Neuronal stem cell (in vitro differentiated cells): ENCODE measurements around the gene SHROOM3.

Experiments
- DNase-seq: peaks from one replicate; pipeline ENCODE4 v3.0.0-alpha.2; 2013; ENCODE audit warnings: low spot score
- H2AFZ ChIP-seq: one replicate; pipeline ENCODE4 v1.6.1; 2013; ENCODE audit warnings: mild to moderate bottlenecking, low read length, inconsistent platforms
- H2AK5ac ChIP-seq: 2 replicates; pipeline ENCODE4 v1.6.1; 2013; ENCODE audit warnings: low read depth, mild to moderate bottlenecking, inconsistent platforms, low read length, moderate library complexity, mixed read lengths
- H2BK120ac ChIP-seq: 2 replicates; pipeline ENCODE4 v1.6.1; 2013; ENCODE audit warnings: low read depth, mild to moderate bottlenecking, inconsistent platforms, low read length, moderate library complexity, mixed read lengths
- H2BK12ac ChIP-seq: one replicate; pipeline ENCODE4 v1.6.1; 2013; ENCODE audit warnings: low read length, inconsistent platforms
- H2BK15ac ChIP-seq: 2 replicates; pipeline ENCODE4 v1.6.1; 2013; ENCODE audit warnings: mild to moderate bottlenecking, low read length, inconsistent platforms, mixed read lengths
- H2BK5ac ChIP-seq: one replicate; pipeline ENCODE4 v1.6.1; 2013; ENCODE audit warnings: inconsistent platforms, mild to moderate bottlenecking, low read length, moderate library complexity
- H3K14ac ChIP-seq: one replicate; pipeline ENCODE4 v1.6.1; 2013; ENCODE audit warnings: low read length, inconsistent platforms
- H3K18ac ChIP-seq: 2 replicates; pipeline ENCODE4 v1.6.1; 2013; ENCODE audit warnings: low read length, inconsistent platforms
- H3K23ac ChIP-seq: 2 replicates; pipeline ENCODE4 v1.6.1; 2013; ENCODE audit warnings: low read depth, mild to moderate bottlenecking, mixed read lengths, low read length, inconsistent platforms; ENCODE audit not compliant: poor library complexity
- H3K27ac ChIP-seq: replicated peaks from 3 replicates; pipeline ENCODE4 v1.5.1; 2013; ENCODE audit warnings: low read length, inconsistent platforms
- H3K27me3 ChIP-seq, 3 experiments: 2 replicates each; pipeline ENCODE4 v1.6.1; 2013; ENCODE audit warnings: low read length in 3 of 3, mild to moderate bottlenecking in 2 of 3, inconsistent platforms in 1 of 3, low read depth in 1 of 3, mixed read lengths in 1 of 3, moderate library complexity in 1 of 3; ENCODE audit not compliant: control insufficient read depth in 3 of 3, insufficient read depth in 3 of 3
- H3K36me3 ChIP-seq, 2 donors: replicated peaks in 1 of 2; 2 replicates each; pipeline ENCODE4 v1.6.1; 2013; ENCODE audit warnings: low read length in 2 of 2; ENCODE audit not compliant: control insufficient read depth in 2 of 2, insufficient read depth in 2 of 2
- H3K4ac ChIP-seq: 2 replicates; pipeline ENCODE4 v1.6.1; 2013; ENCODE audit warnings: inconsistent platforms, mild to moderate bottlenecking, low read length, moderate library complexity
- H3K4me1 ChIP-seq, 2 donors: 1 replicate in 1 of 2; 2 replicates in 1 of 2; pipeline ENCODE4 v1.6.1; 2013; ENCODE audit warnings: low read length in 2 of 2, low read depth in 1 of 2; ENCODE audit not compliant: control insufficient read depth in 2 of 2, insufficient read depth in 1 of 2
- H3K4me2 ChIP-seq: one replicate; pipeline ENCODE4 v1.6.1; 2013; ENCODE audit warnings: mild to moderate bottlenecking, low read length, inconsistent platforms; ENCODE audit not compliant: insufficient read depth, poor library complexity, severe bottlenecking
- H3K4me3 ChIP-seq, 2 donors: 2 replicates each; pipeline ENCODE4 v1.5.1; 2013; ENCODE audit warnings: low read length in 2 of 2, mild to moderate bottlenecking in 2 of 2, inconsistent platforms in 1 of 2, moderate library complexity in 1 of 2
- H3K79me1 ChIP-seq: one replicate; pipeline ENCODE4 v1.6.1; 2013; ENCODE audit warnings: low read depth, mild to moderate bottlenecking, inconsistent platforms, low read length, moderate library complexity
- H3K9ac ChIP-seq: one replicate; pipeline ENCODE4 v1.6.1; 2013; ENCODE audit warnings: mild to moderate bottlenecking, low read depth, low read length, inconsistent platforms; ENCODE audit not compliant: poor library complexity
- H3K9me3 ChIP-seq, 2 donors: replicated peaks in 1 of 2; 2 replicates each; pipeline versions ENCODE3 to v1.6.1; 2013; ENCODE audit warnings: low read length in 2 of 2, mild to moderate bottlenecking in 2 of 2, inconsistent platforms in 1 of 2, low read depth in 1 of 2, mixed read lengths in 1 of 2, moderate library complexity in 1 of 2; ENCODE audit not compliant: control insufficient read depth in 2 of 2, insufficient read depth in 1 of 2
- H4K8ac ChIP-seq: one replicate; pipeline ENCODE4 v1.6.1; 2013; ENCODE audit warnings: low read depth, mild to moderate bottlenecking, inconsistent platforms, low read length, moderate library complexity
- H4K91ac ChIP-seq: one replicate; pipeline ENCODE4 v1.6.1; 2013; ENCODE audit warnings: low read length, low read depth, mild to moderate bottlenecking, inconsistent platforms; ENCODE audit not compliant: poor library complexity
- WGBS, 2 donors: extraction: QIAGEN DNeasy Blood & Tissue Kit; methylation state at CpG; one replicate each; pipeline ENCODE4 v1.1.7; 2013; ENCODE audit warnings: missing lambda C conversion rate in 2 of 2, mixed read lengths in 1 of 2; ENCODE audit not compliant: insufficient read length in 2 of 2, insufficient replicate concordance in 1 of 2; ENCODE audit errors: extremely low coverage in 2 of 2; 5-methylcytosine and 5-hydroxymethylcytosine counted together

SHROOM3 gene

GRCh38 chr4:76441881-76442280 is 6.9 kb downstream of the SHROOM3 start:
- Histone ChIP-seq H2BK5ac (no peak overlapping the region), H3K14ac (no peak overlapping the region), H3K23ac (no peak overlapping the region), H3K27ac (no peak overlapping the region), H3K9ac (no peak overlapping the region), H3K4me1 (peaks cover 5 to 9% of the 10 kb centered on the region in 2 donors), H2BK15ac (no peak overlapping the region), H4K91ac (no peak overlapping the region), H3K4ac (no peak overlapping the region), H3K4me2 (no peak overlapping the region), H3K79me1 (peaks cover 8% of the 10 kb centered on the region), H4K8ac (no peak overlapping the region), H3K9me3 (peaks cover 20 to 52% of the 10 kb centered on the region in 2 donors), H3K36me3 (peaks cover 22 to 68% of the 10 kb centered on the region in 2 donors), H2AK5ac (no peak overlapping the region), H2BK12ac (no peak overlapping the region), H2AFZ (no peak overlapping the region), H2BK120ac (no peak overlapping the region), H3K18ac (no peak overlapping the region), H3K27me3 (no peaks in the 10 kb centered on the region), H3K4me3 (no peak overlapping the region)
- WGBS, 2 donors = no CpG with 5 or more reads among the region's 9 CpGs
- no peak for DNase-seq

- Histone ChIP-seq H3K14ac (no peak overlapping the region), H3K4me3 (no peak overlapping the region), H3K4me1 (peaks cover 6 to 16% of the 10 kb centered on the region in 2 donors), H3K18ac (no peak overlapping the region), H3K79me1 (peaks cover 8% of the 10 kb centered on the region), H3K4ac (no peak overlapping the region), H3K9me3 (peaks cover 20 to 50% of the 10 kb centered on the region in 2 donors), H2BK120ac (no peak overlapping the region), H4K8ac (no peak overlapping the region), H4K91ac (no peak overlapping the region), H3K23ac (no peak overlapping the region), H3K27ac (no peak overlapping the region), H3K9ac (no peak overlapping the region), H2BK5ac (no peak overlapping the region), H2BK15ac (no peak overlapping the region), H3K27me3 (no peaks in the 10 kb centered on the region), H2AK5ac (no peak overlapping the region), H2AFZ (no peak overlapping the region), H3K36me3 (peaks cover 22 to 67% of the 10 kb centered on the region in 2 donors), H3K4me2 (no peak overlapping the region), H2BK12ac (no peak overlapping the region)
- WGBS, 2 donors = 100% methylated on average over 1 of the region's 3 CpGs
- DNase-seq = no peak
Measured at GRCh38 chr4:76442807-76443206, 7.8 kb downstream of the SHROOM3 start.

GRCh38 chr4:76443376-76443775 is 8.3 kb downstream of the SHROOM3 start:
- Histone ChIP-seq H2BK15ac (no peak overlapping the region), H3K4me2 (no peak overlapping the region), H2AK5ac (no peak overlapping the region), H3K36me3 (peaks cover 20 to 61% of the 10 kb centered on the region in 2 donors), H3K79me1 (peaks cover 8% of the 10 kb centered on the region), H3K14ac (no peak overlapping the region), H4K8ac (no peak overlapping the region), H2AFZ (no peak overlapping the region), H3K18ac (no peak overlapping the region), H3K9me3 (peaks cover 18 to 44% of the 10 kb centered on the region in 2 donors), H3K27ac (no peak overlapping the region), H3K4me3 (no peak overlapping the region), H3K4ac (no peak overlapping the region), H3K9ac (no peak overlapping the region), H2BK5ac (no peak overlapping the region), H3K4me1 (peaks cover 7 to 19% of the 10 kb centered on the region in 2 donors), H3K23ac (no peak overlapping the region), H4K91ac (no peak overlapping the region), H2BK120ac (no peak overlapping the region), H2BK12ac (no peak overlapping the region), H3K27me3 (no peaks in the 10 kb centered on the region)
- no peak for DNase-seq
- whole genome bisulfite sequencing, 2 donors = no CpG with 5 or more reads among the region's 1 CpG

GRCh38 chr4:76445911-76446310 is 10.9 kb downstream of the SHROOM3 start:
- Histone ChIP-seq H3K9me3 (peaks cover 2 to 19% of the 10 kb centered on the region in 2 donors), H3K4me3 (no peak overlapping the region), H3K79me1 (peaks cover 4% of the 10 kb centered on the region), H2AK5ac (no peak overlapping the region), H3K4me2 (no peak overlapping the region), H4K8ac (no peak overlapping the region), H3K14ac (no peak overlapping the region), H2BK15ac (no peak overlapping the region), H3K27me3 (no peaks in the 10 kb centered on the region), H4K91ac (no peak overlapping the region), H2BK12ac (no peak overlapping the region), H2AFZ (no peak overlapping the region), H3K36me3 (peaks cover 4 to 37% of the 10 kb centered on the region in 2 donors), H2BK5ac (no peak overlapping the region), H2BK120ac (no peak overlapping the region), H3K4ac (no peak overlapping the region), H3K9ac (no peak overlapping the region), H3K27ac (no peak overlapping the region), H3K4me1 (peaks cover 10 to 39% of the 10 kb centered on the region in 2 donors), H3K23ac (no peak overlapping the region), H3K18ac (no peak overlapping the region)
- no CpG with 5 or more reads among the region's 2 CpGs for WGBS, 2 donors
- no peak for DNase-seq
